Transverse colon (tissue), 4 donors: ENCODE data around the gene FATE1.

Experiments used
- CTCF ChIP-seq, 5 experiments: fragments of 200-600 bp in 3 of 5; fragments of 450-650 bp in 2 of 5; sonication (generic) in 3 of 5; IDR thresholded peaks; 1 replicate in 2 of 5; 2 replicates in 3 of 5; pipeline ENCODE4 v1.5.1; 2016 to 2017; ENCODE audit warnings: antibody characterized with exemption in 5 of 5, inconsistent platforms in 3 of 5, mild to moderate bottlenecking in 2 of 5, moderate library complexity in 1 of 5
- EP300 ChIP-seq: sonication (generic); formaldehyde crosslinking; IDR thresholded peaks from one replicate; pipeline ENCODE4 v1.6.1; 2017; ENCODE audit warnings: antibody characterized with exemption, low read depth
- POLR2AphosphoS5 ChIP-seq, 3 donors: sonication (generic); formaldehyde crosslinking; IDR thresholded peaks; one replicate each; pipeline ENCODE4 v1.6.1; 2016; ENCODE audit warnings: antibody characterized with exemption in 3 of 3

- no peak for TF ChIP-seq CTCF (IDR thresholded peaks at IDR 0.05)
- no peak for TF ChIP-seq EP300
- TF ChIP-seq POLR2AphosphoS5 (IDR thresholded peaks at IDR 0.05), result no peak
Measured at GRCh38 chrX:151735219-151735618, 19.4 kb downstream of the FATE1 start.
